CD4-positive, alpha-beta memory T cell (primary cell): Measurements from ENCODE around the gene C20orf202. TPM values are rescaled to one million over a fixed set of nuclear protein-coding genes. Genes with fewer than 3 reads are reported as not detected.

Experiments
- CTCF ChIA-PET: fragments of 350-600 bp; sonication (Branson Sonifier 250); formaldehyde crosslinking; loops from one replicate; lab custom pipeline; 2021; ENCODE audit warnings: inconsistent platforms; ENCODE audit not compliant: partially characterized antibody; lab: Charles Lee
- POLR2A ChIA-PET: fragments of 350-600 bp; sonication (Branson Sonifier 250); formaldehyde crosslinking; loops from one replicate; lab custom pipeline; 2021; ENCODE audit not compliant: partially characterized antibody; lab: Charles Lee
- DNase-seq, 5 donors: peaks; one replicate each; pipeline versions ENCODE4 v3.0.0 to v3.0.0-alpha.2; 2020 to 2022; ENCODE audit warnings: mixed read lengths in 1 of 5
- H3K27ac ChIP-seq: one replicate; pipeline ENCODE4 v1.7.0; 2013; ENCODE audit warnings: low read depth, low read length
- H3K27me3 ChIP-seq: 2 replicates; pipeline ENCODE4 v1.7.0; 2013; ENCODE audit warnings: mild to moderate bottlenecking, low read length, moderate library complexity; ENCODE audit not compliant: insufficient read depth
- H3K36me3 ChIP-seq: 2 replicates; pipeline ENCODE4 v1.7.0; 2013; ENCODE audit warnings: mild to moderate bottlenecking, low read length, moderate library complexity; ENCODE audit not compliant: insufficient read depth
- H3K4me1 ChIP-seq: 2 replicates; pipeline ENCODE4 v1.7.0; 2013; ENCODE audit warnings: mild to moderate bottlenecking, low read length, moderate library complexity; ENCODE audit not compliant: insufficient read depth
- H3K4me3 ChIP-seq, 2 donors: one replicate each; pipeline ENCODE4 v1.7.0; 2013; ENCODE audit warnings: low read length in 2 of 2, mild to moderate bottlenecking in 1 of 2
- H3K9me3 ChIP-seq, 2 donors: one replicate each; pipeline ENCODE4 v1.7.0; 2013; ENCODE audit warnings: low read length in 2 of 2, control low read depth in 1 of 2; ENCODE audit not compliant: control insufficient read depth in 1 of 2
- H3K27ac Mint-ChIP-seq, 7 donors: one replicate each; pipeline ENCODE4 v1.8.0; 2020 to 2021; ENCODE audit warnings: mixed read lengths in 7 of 7, mild to moderate bottlenecking in 6 of 7, inconsistent platforms in 3 of 7, moderate library complexity in 3 of 7
- H3K27me3 Mint-ChIP-seq, 2 donors: one replicate each; pipeline ENCODE4 v1.8.0; 2020 to 2021; ENCODE audit warnings: mixed read lengths in 2 of 2
- H3K36me3 Mint-ChIP-seq, 2 donors: one replicate each; pipeline ENCODE4 v1.8.0; 2020 to 2021; ENCODE audit warnings: mixed read lengths in 2 of 2, inconsistent platforms in 1 of 2, mild to moderate bottlenecking in 1 of 2
- H3K4me1 Mint-ChIP-seq, 4 donors: one replicate each; pipeline ENCODE4 v1.8.0; 2020 to 2021; ENCODE audit warnings: mixed read lengths in 4 of 4, mild to moderate bottlenecking in 1 of 4
- H3K4me3 Mint-ChIP-seq, 8 donors: one replicate each; pipeline ENCODE4 v1.8.0; 2020 to 2021; ENCODE audit warnings: mixed read lengths in 8 of 8, mild to moderate bottlenecking in 7 of 8, moderate library complexity in 6 of 8, inconsistent platforms in 3 of 8
- H3K9me3 Mint-ChIP-seq, 8 donors: one replicate each; pipeline ENCODE4 v1.8.0; 2020 to 2021; ENCODE audit warnings: mixed read lengths in 8 of 8, mild to moderate bottlenecking in 5 of 8, inconsistent platforms in 3 of 8, moderate library complexity in 1 of 8
- intact Hi-C: fragments of 100-400 bp; cut with micrococcal nuclease; formaldehyde crosslinking; loops from one replicate; pipeline ENCODE4 v1.15.1; 2023
- polyA plus RNA-seq, 2 donors: library from polyadenylated mRNA; unstranded; fragments of 300-500 nt; fragmentation: Illumina TruSeq; gene quantifications; one replicate each; pipeline ENCODE4 v1.2.3, GENCODE V29; 2021
- total RNA-seq, 2 experiments: library from RNA; stranded (reverse); gene quantifications; one replicate each; pipeline ENCODE4 v1.2.3, GENCODE V29; 2021

C20orf202 gene
- total RNA-seq, result under 1 TPM in 1 of 2 experiments, not detected in 1; 0.20 TPM
- under 1 TPM in 1 of 2 donors, not detected in 1; 0.18 TPM for polyA plus RNA-seq

DNA sequence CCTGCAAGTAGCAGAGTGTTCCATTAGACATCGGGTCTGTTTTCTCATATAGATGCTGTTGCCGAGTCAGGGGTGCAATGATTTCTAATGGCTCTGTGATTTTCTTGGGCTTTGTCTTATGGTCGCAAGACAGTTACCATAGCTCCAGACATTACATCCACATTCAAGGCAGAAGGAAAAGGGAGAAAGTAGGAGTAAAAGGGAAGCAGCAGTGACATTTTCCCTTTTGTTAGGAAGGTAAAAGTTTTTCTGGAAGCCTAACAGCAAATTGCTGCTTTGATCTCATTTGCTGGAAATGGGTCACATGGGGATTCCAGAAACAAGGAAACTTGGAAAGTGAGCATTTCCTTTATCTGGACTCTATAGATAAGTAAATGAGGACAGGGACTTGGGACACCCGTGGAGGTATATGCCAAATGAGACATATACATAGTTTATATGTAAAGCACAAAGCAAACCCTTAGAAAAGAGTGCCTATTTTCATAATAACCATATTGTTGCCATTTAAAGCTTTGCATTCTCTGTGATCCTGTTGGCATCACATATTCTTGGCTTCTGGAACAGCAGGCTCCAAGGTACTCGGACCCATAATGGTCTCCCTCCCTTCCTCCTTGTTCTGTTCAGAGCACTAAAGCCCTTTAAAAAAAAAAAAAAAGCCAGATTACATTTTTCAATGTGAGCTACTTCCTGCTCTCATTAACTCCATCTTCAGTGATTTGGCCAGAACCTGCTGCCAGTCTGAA lies at the start of gene C20orf202:
C20orf202 (plus strand) TSS at position 693 of the 743 bp plus-strand sequence. CDS start 132 bp downstream, outside the sequence.
- Histone ChIP-seq H3K27ac (no peak within 1 kb of the TSS), H3K4me1 (no peaks in the 10 kb centered on the region), H3K27me3 (no peaks in the 10 kb centered on the region), H3K36me3 (no peaks in the 10 kb centered on the region), H3K9me3 (no peaks in the 10 kb centered on the region), H3K4me3 (no peak within 1 kb of the TSS)
- Mint-ChIP-seq H3K27me3 (peaks cover 1 to 3% of the 10 kb centered on the region in 2 donors), H3K36me3 (no peaks in the 10 kb centered on the region), H3K27ac (no peak within 1 kb of the TSS), H3K4me3 (no peak within 1 kb of the TSS), H3K4me1 (peaks cover 0 to 6% (median 5%) of the 10 kb centered on the region in 4 donors), H3K9me3 (no peaks in the 10 kb centered on the region)
- ChIA-PET CTCF (no interaction called here), POLR2A (no interaction called here)
- intact Hi-C loops, result no loop called here
- no peak for DNase-seq

DNA sequence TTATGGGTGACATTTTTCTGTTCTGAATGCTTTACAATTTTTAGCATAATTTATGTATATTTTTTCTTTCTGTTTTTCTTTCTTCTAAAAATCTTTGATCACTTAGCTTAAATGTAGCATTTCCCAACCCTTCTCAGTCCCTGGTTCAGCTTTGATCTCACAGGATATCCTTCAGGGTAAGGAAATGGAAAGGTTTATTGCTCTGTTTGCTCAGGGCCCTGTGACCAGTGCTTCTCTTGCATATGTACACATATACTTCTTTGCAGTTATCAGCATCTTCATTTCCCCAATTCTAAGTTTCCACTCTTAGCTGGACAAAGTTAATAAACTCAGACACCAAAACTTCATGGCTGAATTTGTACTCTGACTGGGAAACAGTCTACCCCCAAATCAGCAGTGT lies 49.0 kb upstream of the C20orf202 start:
- H3K36me3 ChIP-seq, result peaks cover 13% of the 10 kb centered on the region
- POLR2A ChIA-PET, result no interaction called here
- H3K4me3 Mint-ChIP-seq, result no peak overlapping the region
- peaks cover 0 to 10% (median 0%) of the 10 kb centered on the region in 8 donors for H3K9me3 Mint-ChIP-seq
- H3K4me1 ChIP-seq, result no peaks in the 10 kb centered on the region
- H3K27ac Mint-ChIP-seq, result peak overlapping the region in 1 of 7 donors; percentile 57
- no peaks in the 10 kb centered on the region for H3K9me3 ChIP-seq
- CTCF ChIA-PET, result no interaction called here
- H3K4me1 Mint-ChIP-seq, result peaks cover 4 to 16% (median 6%) of the 10 kb centered on the region in 4 donors
- H3K27me3 Mint-ChIP-seq, result no peaks in the 10 kb centered on the region
- H3K36me3 Mint-ChIP-seq, result peaks cover 69 to 74% of the 10 kb centered on the region in 2 donors
- H3K4me3 ChIP-seq, result no peak overlapping the region
- no peak overlapping the region for H3K27ac ChIP-seq
- intact Hi-C loops, result no loop called here
- DNase-seq, result no peak
- no peaks in the 10 kb centered on the region for H3K27me3 ChIP-seq

DNA sequence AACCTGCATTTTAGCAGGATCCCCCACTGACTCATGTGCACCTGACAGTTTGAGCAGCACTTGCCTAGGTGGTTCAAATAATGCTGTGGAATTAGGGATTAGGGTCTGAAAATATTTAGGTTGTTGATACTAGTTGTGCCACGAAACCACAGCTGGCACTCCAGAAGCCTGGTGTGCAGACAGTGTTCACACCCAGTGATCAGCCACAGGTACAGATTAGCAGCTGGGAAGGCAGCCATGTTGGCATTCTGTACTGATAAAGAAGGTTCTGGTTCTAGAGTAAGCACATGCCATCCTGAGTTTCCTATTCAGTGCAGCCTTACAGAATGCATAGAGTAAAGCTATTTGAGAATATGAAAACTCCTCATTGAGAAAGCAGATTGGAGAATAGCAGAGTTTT lies 48.6 kb upstream of the C20orf202 start:
- CTCF ChIA-PET, result no interaction called here
- Mint-ChIP-seq H3K9me3 (peaks cover 0 to 10% (median 0%) of the 10 kb centered on the region in 8 donors), H3K4me1 (peaks cover 4 to 16% (median 6%) of the 10 kb centered on the region in 4 donors), H3K27ac (peak overlapping the region in 1 of 7 donors; percentile 36), H3K4me3 (no peak overlapping the region), H3K27me3 (no peaks in the 10 kb centered on the region), H3K36me3 (peaks cover 69 to 73% of the 10 kb centered on the region in 2 donors)
- no peaks in the 10 kb centered on the region for H3K4me1 ChIP-seq
- H3K27me3 ChIP-seq, result no peaks in the 10 kb centered on the region
- no peak for DNase-seq
- intact Hi-C loops, result no loop called here
- no peak overlapping the region for H3K27ac ChIP-seq
- no peaks in the 10 kb centered on the region for H3K9me3 ChIP-seq
- peaks cover 15% of the 10 kb centered on the region for H3K36me3 ChIP-seq
- POLR2A ChIA-PET, result no interaction called here
- H3K4me3 ChIP-seq, result no peak overlapping the region

- peaks cover 19% of the 10 kb centered on the region for H3K36me3 ChIP-seq
- ChIA-PET CTCF (no interaction called here), POLR2A (no interaction called here)
- DNase-seq, result no peak
- Mint-ChIP-seq H3K4me1 (peaks cover 4 to 16% (median 6%) of the 10 kb centered on the region in 4 donors), H3K9me3 (peaks cover 0 to 10% (median 0%) of the 10 kb centered on the region in 8 donors), H3K4me3 (no peak overlapping the region), H3K27me3 (no peaks in the 10 kb centered on the region), H3K36me3 (peaks cover 74 to 78% of the 10 kb centered on the region in 2 donors), H3K27ac (no peak overlapping the region)
- H3K27me3 ChIP-seq, result no peaks in the 10 kb centered on the region
- no peaks in the 10 kb centered on the region for H3K4me1 ChIP-seq
- H3K27ac ChIP-seq, result no peak overlapping the region
- no peaks in the 10 kb centered on the region for H3K9me3 ChIP-seq
- intact Hi-C loops, result no loop called here
- H3K4me3 ChIP-seq, result no peak overlapping the region
Measured at GRCh38 chr20:1155342-1155741, 47.9 kb upstream of the C20orf202 start.

GRCh38 chr20:1160496-1160895 lies 42.8 kb upstream of the C20orf202 start:
- Mint-ChIP-seq H3K9me3 (peaks cover 0 to 6% (median 0%) of the 10 kb centered on the region in 8 donors), H3K36me3 (peaks cover 54 to 80% of the 10 kb centered on the region in 2 donors), H3K4me3 (no peak overlapping the region), H3K4me1 (peaks cover 0 to 1% (median 0%) of the 10 kb centered on the region in 4 donors), H3K27me3 (no peaks in the 10 kb centered on the region), H3K27ac (no peak overlapping the region)
- CTCF ChIA-PET, result no interaction called here
- Histone ChIP-seq H3K9me3 (no peaks in the 10 kb centered on the region), H3K27me3 (no peaks in the 10 kb centered on the region), H3K36me3 (peaks cover 48% of the 10 kb centered on the region), H3K4me1 (no peaks in the 10 kb centered on the region), H3K27ac (no peak overlapping the region), H3K4me3 (no peak overlapping the region)
- DNase-seq, result no peak
- intact Hi-C loops, result no loop called here
- POLR2A ChIA-PET, result no interaction called here

GRCh38 chr20:1160991-1161390 lies 42.3 kb upstream of the C20orf202 start:
- no peaks in the 10 kb centered on the region for H3K27me3 Mint-ChIP-seq
- peaks cover 54 to 80% of the 10 kb centered on the region in 2 donors for H3K36me3 Mint-ChIP-seq
- Histone ChIP-seq H3K27me3 (no peaks in the 10 kb centered on the region), H3K9me3 (no peaks in the 10 kb centered on the region), H3K4me1 (no peaks in the 10 kb centered on the region), H3K4me3 (no peak overlapping the region), H3K36me3 (peaks cover 48% of the 10 kb centered on the region), H3K27ac (no peak overlapping the region)
- DNase-seq, result no peak
- peaks cover 0 to 1% (median 0%) of the 10 kb centered on the region in 4 donors for H3K4me1 Mint-ChIP-seq
- intact Hi-C loops, result no loop called here
- ChIA-PET CTCF (no interaction called here), POLR2A (no interaction called here)
- H3K9me3 Mint-ChIP-seq, result peaks cover 0 to 2% (median 0%) of the 10 kb centered on the region in 8 donors
- H3K4me3 Mint-ChIP-seq, result no peak overlapping the region
- no peak overlapping the region for H3K27ac Mint-ChIP-seq

DNA sequence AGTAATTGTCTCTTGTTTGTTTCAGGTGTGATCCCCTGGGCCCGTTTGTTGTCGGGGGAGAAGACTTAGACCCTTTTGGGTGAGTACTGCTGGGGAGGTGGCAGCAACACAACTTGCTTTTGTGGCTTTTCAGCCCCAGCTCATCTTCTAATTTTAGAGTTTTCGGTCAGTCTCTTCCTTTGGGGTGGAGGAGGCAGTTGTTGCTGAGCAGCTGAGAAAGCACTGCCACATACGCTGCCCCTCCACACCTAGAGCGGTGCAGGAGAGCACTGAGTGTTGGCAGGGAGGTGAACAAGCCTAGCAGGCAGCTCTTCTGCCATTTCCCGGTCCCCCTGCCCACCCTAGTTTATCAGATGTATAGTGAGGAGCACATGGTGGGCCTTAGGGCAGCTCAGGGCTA lies 40.1 kb upstream of the C20orf202 start:
- no peaks in the 10 kb centered on the region for H3K4me1 ChIP-seq
- CTCF ChIA-PET, result no interaction called here
- peaks cover 58 to 80% of the 10 kb centered on the region in 2 donors for H3K36me3 Mint-ChIP-seq
- peaks cover 60% of the 10 kb centered on the region for H3K36me3 ChIP-seq
- H3K4me1 Mint-ChIP-seq, result no peaks in the 10 kb centered on the region
- DNase-seq, result no peak
- H3K27ac ChIP-seq, result no peak overlapping the region
- no peak overlapping the region for H3K27ac Mint-ChIP-seq
- no peak overlapping the region for H3K4me3 ChIP-seq
- H3K27me3 ChIP-seq, result no peaks in the 10 kb centered on the region
- H3K9me3 Mint-ChIP-seq, result no peaks in the 10 kb centered on the region
- intact Hi-C loops, result no loop called here
- POLR2A ChIA-PET, result no interaction called here
- no peaks in the 10 kb centered on the region for H3K9me3 ChIP-seq
- no peak overlapping the region for H3K4me3 Mint-ChIP-seq
- H3K27me3 Mint-ChIP-seq, result no peaks in the 10 kb centered on the region
